ENCODE data around the gene SKOR1. TPM values are rescaled to one million over a fixed set of nuclear protein-coding genes. Genes with fewer than 3 reads are reported as not detected.

Gene SKOR1, protein sequence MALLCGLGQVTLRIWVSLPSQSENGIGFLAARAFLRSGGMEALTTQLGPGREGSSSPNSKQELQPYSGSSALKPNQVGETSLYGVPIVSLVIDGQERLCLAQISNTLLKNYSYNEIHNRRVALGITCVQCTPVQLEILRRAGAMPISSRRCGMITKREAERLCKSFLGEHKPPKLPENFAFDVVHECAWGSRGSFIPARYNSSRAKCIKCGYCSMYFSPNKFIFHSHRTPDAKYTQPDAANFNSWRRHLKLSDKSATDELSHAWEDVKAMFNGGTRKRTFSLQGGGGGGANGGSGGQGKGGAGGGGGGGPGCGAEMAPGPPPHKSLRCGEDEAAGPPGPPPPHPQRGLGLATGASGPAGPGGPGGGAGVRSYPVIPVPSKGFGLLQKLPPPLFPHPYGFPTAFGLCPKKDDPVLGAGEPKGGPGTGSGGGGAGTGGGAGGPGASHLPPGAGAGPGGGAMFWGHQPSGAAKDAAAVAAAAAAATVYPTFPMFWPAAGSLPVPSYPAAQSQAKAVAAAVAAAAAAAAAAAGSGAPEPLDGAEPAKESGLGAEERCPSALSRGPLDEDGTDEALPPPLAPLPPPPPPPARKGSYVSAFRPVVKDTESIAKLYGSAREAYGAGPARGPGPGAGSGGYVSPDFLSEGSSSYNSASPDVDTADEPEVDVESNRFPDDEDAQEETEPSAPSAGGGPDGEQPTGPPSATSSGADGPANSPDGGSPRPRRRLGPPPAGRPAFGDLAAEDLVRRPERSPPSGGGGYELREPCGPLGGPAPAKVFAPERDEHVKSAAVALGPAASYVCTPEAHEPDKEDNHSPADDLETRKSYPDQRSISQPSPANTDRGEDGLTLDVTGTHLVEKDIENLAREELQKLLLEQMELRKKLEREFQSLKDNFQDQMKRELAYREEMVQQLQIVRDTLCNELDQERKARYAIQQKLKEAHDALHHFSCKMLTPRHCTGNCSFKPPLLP
- 0.03 to 0.08 TPM (median 0.05 TPM) in 4 of 5 replicates, not detected in the other for total RNA-seq (2022; extraction: Qiagen RNA extraction)

GRCh38 chr15:67824976-67825880, at the start of gene SKOR1:
Gene SKOR1 (plus strand): TSS chr15:67825509. CDS start chr15:67825603, 94 bp downstream.

GRCh38 chr15:67839929-67840748, 14.8 kb downstream of the SKOR1 start, which contains the start of gene RNU6-1:
Gene RNU6-1 (minus strand): TSS chr15:67840045.

Other genes starting within 250 kb of the SKOR1 start
- not detected in 5 replicates for gene RNU6-1, start 14.5 kb downstream of the SKOR1 start, total RNA-seq (2022; extraction: Qiagen RNA extraction)
- 15.8 to 27.3 TPM (median 21.9 TPM) in 5 replicates for gene PIAS1, start 228.8 kb downstream of the SKOR1 start, total RNA-seq (2022; extraction: Qiagen RNA extraction)